ENCODE data around the gene SLC26A11.

DNA sequence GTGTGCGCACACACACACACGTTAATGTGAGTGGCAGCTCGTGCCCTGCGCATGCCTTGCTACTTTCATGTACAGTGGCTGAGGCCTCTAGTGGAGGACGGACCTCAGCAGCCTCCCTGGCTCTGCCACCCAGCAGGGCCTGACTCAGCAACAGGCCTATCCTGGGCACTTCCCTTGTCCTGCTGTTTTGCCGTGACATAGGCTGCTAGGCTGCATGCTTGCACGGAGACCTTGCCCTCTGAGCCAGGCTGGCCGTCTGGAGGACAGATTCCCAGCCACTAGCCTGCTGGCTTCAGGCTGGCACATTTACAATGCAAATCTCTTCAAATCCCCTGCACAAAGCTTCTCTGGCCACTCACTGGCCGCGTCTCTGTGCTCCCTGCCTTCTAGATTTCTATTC lies 49.9 kb downstream of the SLC26A11 start:
- no peak for TF ChIP-seq CTCF (conservative IDR thresholded peaks at IDR 0.05)
- no peak for TF ChIP-seq ZFX (IDR thresholded peaks at IDR 0.05)
